HG03159 (cell line): ENCODE data around the gene MTHFD1L.
"Not testable (repeated sequence)": the region's sequence is repeated elsewhere in the genome, so short reads cannot be mapped to it uniquely, and the experiment has no call there.

Source experiments
- ATAC-seq: cut with Tn5 transposase; IDR thresholded peaks from one replicate; pipeline ENCODE4 v1.9.1; 2021; ENCODE audit warnings: mild to moderate bottlenecking, moderate library complexity; ENCODE audit not compliant: unreplicated experiment

The MTHFD1L gene

GRCh38 chr6:151063842-151064647, 198.5 kb downstream of the MTHFD1L start:
- no peak for ATAC-seq

- no peak for ATAC-seq
These were observed 199.7 kb downstream of the MTHFD1L start for GRCh38 chr6:151065027-151065815.

- no peak for ATAC-seq
These were observed 202.4 kb downstream of the MTHFD1L start for GRCh38 chr6:151067684-151068596.

GRCh38 chr6:151068761-151069312, 203.3 kb downstream of the MTHFD1L start:
- ATAC-seq, result no peak

GRCh38 chr6:151069641-151070040, 204.1 kb downstream of the MTHFD1L start:
- ATAC-seq, result no peak

- no peak for ATAC-seq
These were observed 205.1 kb downstream of the MTHFD1L start for GRCh38 chr6:151070631-151071051.

- ATAC-seq, result no peak
These were observed 205.8 kb downstream of the MTHFD1L start for GRCh38 chr6:151071295-151071694.

- ATAC-seq, result no peak
These were observed 207.6 kb downstream of the MTHFD1L start for GRCh38 chr6:151073146-151073545.

- ATAC-seq, result no peak
These were observed 208.2 kb downstream of the MTHFD1L start for GRCh38 chr6:151073701-151074100.

GRCh38 chr6:151075005-151075404, 209.5 kb downstream of the MTHFD1L start:
- no peak for ATAC-seq

- ATAC-seq, result no peak
These were observed 210.0 kb downstream of the MTHFD1L start for GRCh38 chr6:151075527-151075926.

GRCh38 chr6:151075930-151076555, 210.5 kb downstream of the MTHFD1L start:
- no peak for ATAC-seq

- ATAC-seq, result no peak
These were observed 213.2 kb downstream of the MTHFD1L start for GRCh38 chr6:151078655-151079054.

- no peak for ATAC-seq
These were observed 216.2 kb downstream of the MTHFD1L start for GRCh38 chr6:151081656-151082055.

- no peak for ATAC-seq
These were observed 216.6 kb downstream of the MTHFD1L start for GRCh38 chr6:151082079-151082478.

- ATAC-seq, result no peak
These were observed 218.8 kb downstream of the MTHFD1L start for GRCh38 chr6:151084275-151084674.

- not testable (repeated sequence) for ATAC-seq
These were observed 221.6 kb downstream of the MTHFD1L start for GRCh38 chr6:151087055-151087454.

- no peak for ATAC-seq
These were observed 222.5 kb downstream of the MTHFD1L start for GRCh38 chr6:151087861-151088598.

GRCh38 chr6:151088599-151088935, 223.1 kb downstream of the MTHFD1L start:
- no peak for ATAC-seq

GRCh38 chr6:151088963-151089362, 223.5 kb downstream of the MTHFD1L start:
- ATAC-seq, result no peak
